GM19328 (cell line): ENCODE data around the gene LGALS8.
"Not testable (repeated sequence)": the region's sequence is repeated elsewhere in the genome, so short reads cannot be mapped to it uniquely, and the experiment has no call there.

Experiments
- ATAC-seq: cut with Tn5 transposase; IDR thresholded peaks from one replicate; pipeline ENCODE4 v1.9.1; 2021; ENCODE audit warnings: mild to moderate bottlenecking, moderate library complexity; ENCODE audit not compliant: unreplicated experiment

Gene LGALS8

DNA sequence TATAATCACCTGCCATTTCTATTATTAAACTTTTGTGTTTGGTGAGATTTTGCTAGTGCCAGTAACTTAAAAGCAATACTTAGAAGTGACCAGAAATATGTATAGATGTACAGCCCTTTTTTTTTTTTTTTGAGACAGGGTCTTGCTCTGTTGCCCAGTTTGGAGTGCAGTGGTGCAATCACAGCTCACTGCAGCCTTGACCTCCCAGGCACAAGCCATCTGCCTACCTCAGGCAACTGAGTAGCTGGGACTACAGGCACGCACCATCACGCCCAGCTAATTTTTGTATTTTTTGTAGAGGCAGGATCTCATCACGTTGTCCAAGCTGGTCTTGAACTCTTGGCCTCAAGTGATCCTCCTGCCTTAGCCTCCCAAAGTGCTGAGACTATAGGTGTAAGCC lies 56.6 kb downstream of the LGALS8 start:
- ATAC-seq, result not testable (repeated sequence)

DNA sequence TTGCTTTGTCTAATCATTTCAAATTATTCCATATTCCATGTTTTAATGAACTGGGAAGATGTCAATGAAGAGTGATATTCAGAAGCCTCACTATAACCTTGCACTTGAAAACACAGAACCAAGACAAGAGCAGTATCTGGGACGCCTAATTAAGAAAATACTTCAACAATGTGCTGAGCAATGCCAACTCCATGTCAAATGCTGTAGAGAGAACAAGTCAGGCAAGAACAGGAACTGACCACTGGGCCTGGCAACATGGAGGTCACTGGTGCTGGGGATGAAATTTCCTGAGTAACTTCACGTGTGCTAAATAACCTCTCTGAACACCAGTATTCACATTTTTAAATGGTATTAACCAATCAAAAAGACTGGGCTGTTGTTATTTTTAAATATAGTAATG lies 57.7 kb downstream of the LGALS8 start:
- no peak for ATAC-seq

DNA sequence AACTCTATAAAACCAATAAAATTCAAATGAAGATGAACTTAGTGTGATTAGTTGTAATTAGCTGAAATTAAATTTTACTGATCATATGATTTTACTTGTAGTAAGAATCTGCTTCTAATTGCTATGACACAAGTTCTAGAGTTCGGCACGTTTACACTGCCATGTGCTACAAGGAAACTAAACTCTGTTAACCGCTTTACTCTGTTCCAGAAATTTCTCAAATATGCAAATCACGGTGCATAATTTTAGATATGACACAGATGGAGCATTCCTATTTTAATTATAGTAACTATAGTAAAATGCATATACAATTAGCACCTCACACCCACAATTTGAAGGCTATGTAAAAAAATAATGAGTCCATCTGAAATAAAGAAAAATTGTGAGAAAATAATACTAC lies 65.7 kb downstream of the LGALS8 start:
- no peak for ATAC-seq

DNA sequence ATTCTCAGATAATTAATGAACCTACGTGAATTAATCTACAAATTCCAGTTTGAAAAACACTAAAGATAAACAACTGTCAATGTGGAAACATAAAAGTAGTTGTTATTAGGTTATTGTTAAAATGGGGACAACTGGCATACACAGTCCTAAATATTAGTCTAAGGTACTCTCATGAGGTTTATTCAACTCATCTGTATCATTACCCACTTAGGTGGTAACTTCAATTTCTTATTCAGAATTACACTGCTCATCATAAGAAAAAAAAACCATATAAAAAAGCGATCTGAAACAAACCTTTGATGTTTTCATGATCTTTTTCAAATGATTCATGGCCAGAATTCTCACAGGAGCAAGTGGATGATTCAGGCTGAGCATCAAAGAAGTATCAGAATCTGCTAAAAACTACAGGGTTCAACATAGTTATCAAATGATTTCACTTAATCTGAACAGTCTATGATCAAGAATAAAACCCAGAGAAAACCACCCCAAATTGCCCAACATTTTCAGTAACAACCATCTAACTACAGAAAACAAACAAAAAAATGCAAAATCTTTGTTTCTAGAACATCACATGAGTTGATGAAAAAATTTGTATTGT lies 66.9 kb downstream of the LGALS8 start:
- no peak for ATAC-seq

DNA sequence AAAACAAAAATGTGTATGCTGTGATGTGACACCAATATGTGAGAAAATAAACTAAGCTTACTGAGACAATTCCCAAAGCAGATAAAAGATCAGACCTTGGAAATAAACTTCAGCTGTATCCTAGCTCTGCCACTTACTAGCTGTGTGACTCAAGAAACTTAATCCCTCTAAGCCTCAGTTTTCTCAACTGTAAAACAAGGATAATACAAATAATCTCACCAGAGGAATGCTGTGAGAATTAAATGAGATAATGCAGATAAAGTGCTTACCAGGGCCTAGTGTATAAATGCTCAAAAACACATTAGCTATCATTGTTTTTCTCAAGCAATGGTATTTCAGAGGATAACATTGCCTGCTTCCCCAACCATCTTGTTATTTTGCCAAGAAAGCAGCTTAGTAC lies 78.4 kb downstream of the LGALS8 start:
- no peak for ATAC-seq
